ENCODE measurements around the gene MRPS18C. TPM values are rescaled to one million over a fixed set of nuclear protein-coding genes. Genes with fewer than 3 reads are reported as not detected.

MRPS18C gene
- total RNA-seq, 1 donor from 2014 or later, result 49.8 TPM

DNA sequence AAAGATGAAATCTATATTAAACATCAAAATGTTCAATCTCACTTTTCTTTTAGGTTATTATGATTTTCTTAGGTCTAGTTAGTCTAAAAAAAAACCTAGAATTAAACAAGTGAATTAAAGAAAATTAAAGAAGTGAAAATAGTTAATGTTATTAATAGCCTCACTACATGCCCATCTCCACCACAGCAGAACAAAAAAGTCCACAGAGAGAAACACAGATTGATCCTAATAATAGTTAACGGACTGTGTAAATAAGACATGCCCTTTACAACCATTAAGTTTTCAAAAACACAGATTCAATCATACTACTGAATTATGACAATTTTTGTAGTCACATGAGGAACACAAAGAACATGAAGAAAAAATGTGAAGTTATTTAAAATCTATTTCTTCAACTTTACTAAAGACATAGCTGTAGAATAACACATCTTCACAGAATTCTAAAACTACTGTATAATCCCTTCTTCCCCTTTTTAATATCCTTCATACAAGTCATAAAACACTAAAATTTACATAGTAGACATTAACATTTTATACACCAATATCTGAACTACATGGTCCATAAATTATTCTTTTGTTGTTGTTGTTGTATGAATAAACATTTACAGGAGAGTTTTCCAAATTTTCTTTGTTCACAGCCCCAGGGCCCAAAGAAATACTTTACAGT is 15.6 kb upstream of the MRPS18C start:
- H3K9me3 Mint-ChIP-seq (ENCODE audit: unreplicated experiment), result no peaks in the 10 kb centered on the region

DNA sequence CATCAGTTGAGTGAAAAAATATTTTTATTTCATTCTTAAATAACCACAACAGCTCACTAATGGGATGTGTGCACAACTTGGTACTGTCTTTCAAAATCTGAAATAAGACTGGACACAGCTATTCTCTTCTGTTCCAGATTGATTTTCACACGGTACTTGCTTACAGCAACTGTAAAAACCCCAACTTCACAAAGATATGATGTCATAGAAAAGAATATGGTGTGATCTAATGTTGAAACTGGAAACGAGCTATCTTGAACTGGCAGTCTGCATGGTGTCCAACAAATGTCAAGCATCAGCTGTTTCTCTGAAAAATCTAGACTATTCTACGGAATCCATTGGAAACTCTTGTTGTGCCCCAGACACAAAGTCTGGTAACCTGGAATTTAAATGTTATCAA is 15.0 kb upstream of the MRPS18C start:
- Mint-ChIP-seq H3K36me3 (ENCODE audit: low read depth, unreplicated experiment) (peaks cover 7% of the 10 kb centered on the region), H3K27ac (ENCODE audit: unreplicated experiment) (no peak overlapping the region), H3K27me3 (ENCODE audit: low read depth, unreplicated experiment) (no peaks in the 10 kb centered on the region), H3K9me3 (ENCODE audit: unreplicated experiment) (no peaks in the 10 kb centered on the region), H3K4me1 (ENCODE audit: low read depth, unreplicated experiment) (no peaks in the 10 kb centered on the region), H3K4me3 (ENCODE audit: unreplicated experiment) (no peak overlapping the region)
- no peak overlapping the region for H3K9ac ChIP-seq (ENCODE audit: low read length)
- FAIRE-seq (no peak), DNase-seq (ENCODE audit: low read depth) (no peak)
- H3K27me3 ChIP-seq (ENCODE audit: insufficient read depth, low read length), result no peaks in the 10 kb centered on the region
- no peak overlapping the region for H3K27ac ChIP-seq (ENCODE audit: low read depth, low read length)
- TF ChIP-seq, protein P1, sequence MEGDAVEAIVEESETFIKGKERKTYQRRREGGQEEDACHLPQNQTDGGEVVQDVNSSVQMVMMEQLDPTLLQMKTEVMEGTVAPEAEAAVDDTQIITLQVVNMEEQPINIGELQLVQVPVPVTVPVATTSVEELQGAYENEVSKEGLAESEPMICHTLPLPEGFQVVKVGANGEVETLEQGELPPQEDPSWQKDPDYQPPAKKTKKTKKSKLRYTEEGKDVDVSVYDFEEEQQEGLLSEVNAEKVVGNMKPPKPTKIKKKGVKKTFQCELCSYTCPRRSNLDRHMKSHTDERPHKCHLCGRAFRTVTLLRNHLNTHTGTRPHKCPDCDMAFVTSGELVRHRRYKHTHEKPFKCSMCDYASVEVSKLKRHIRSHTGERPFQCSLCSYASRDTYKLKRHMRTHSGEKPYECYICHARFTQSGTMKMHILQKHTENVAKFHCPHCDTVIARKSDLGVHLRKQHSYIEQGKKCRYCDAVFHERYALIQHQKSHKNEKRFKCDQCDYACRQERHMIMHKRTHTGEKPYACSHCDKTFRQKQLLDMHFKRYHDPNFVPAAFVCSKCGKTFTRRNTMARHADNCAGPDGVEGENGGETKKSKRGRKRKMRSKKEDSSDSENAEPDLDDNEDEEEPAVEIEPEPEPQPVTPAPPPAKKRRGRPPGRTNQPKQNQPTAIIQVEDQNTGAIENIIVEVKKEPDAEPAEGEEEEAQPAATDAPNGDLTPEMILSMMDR (IDR thresholded peaks at IDR 0.05; ENCODE audit: insufficient read depth, low read depth, low read length), result no peak
- no peak for TF ChIP-seq EZH2 (IDR thresholded peaks at IDR 0.05; ENCODE audit: insufficient read depth, low read length)
- H3K9me3 ChIP-seq (ENCODE audit: insufficient read depth, low read depth, low read length), result no peaks in the 10 kb centered on the region
- no peak overlapping the region for H3K4me3 ChIP-seq (ENCODE audit: insufficient read depth, low read depth, low read length)
- H2AFZ ChIP-seq (ENCODE audit: low read depth, low read length), result no peak overlapping the region
- H3K36me3 ChIP-seq (ENCODE audit: insufficient read depth, low read length), result peaks cover 3% of the 10 kb centered on the region
- H3K79me2 ChIP-seq (ENCODE audit: insufficient read depth, low read length), result no peaks in the 10 kb centered on the region
- no peaks in the 10 kb centered on the region for H3K4me1 ChIP-seq (ENCODE audit: insufficient read depth, low read length)
- no peaks in the 10 kb centered on the region for H4K20me1 ChIP-seq (ENCODE audit: insufficient read depth, low read length)
- H3K4me2 ChIP-seq (ENCODE audit: low read length), result no peak overlapping the region

More for the DNA sequence above, 15.6 kb upstream of the MRPS18C start:
- H3K9me3 ChIP-seq (ENCODE audit: insufficient read depth, low read depth, low read length), result no peaks in the 10 kb centered on the region
- FAIRE-seq, result no peak
- H3K4me2 ChIP-seq (ENCODE audit: low read length), result no peak overlapping the region
- DNase-seq (ENCODE audit: low read depth), result no peak
- H2AFZ ChIP-seq (ENCODE audit: low read depth, low read length), result no peak overlapping the region
- Mint-ChIP-seq H3K4me1 (ENCODE audit: low read depth, unreplicated experiment) (no peaks in the 10 kb centered on the region), H3K27me3 (ENCODE audit: low read depth, unreplicated experiment) (no peaks in the 10 kb centered on the region), H3K36me3 (ENCODE audit: low read depth, unreplicated experiment) (peaks cover 7% of the 10 kb centered on the region), H3K27ac (ENCODE audit: unreplicated experiment) (no peak overlapping the region), H3K4me3 (ENCODE audit: unreplicated experiment) (no peak overlapping the region)
- H3K27me3 ChIP-seq (ENCODE audit: insufficient read depth, low read length), result no peaks in the 10 kb centered on the region
- H3K79me2 ChIP-seq (ENCODE audit: insufficient read depth, low read length), result no peaks in the 10 kb centered on the region
- no peak overlapping the region for H3K9ac ChIP-seq (ENCODE audit: low read length)
- TF ChIP-seq, protein P1 (IDR thresholded peaks at IDR 0.05; ENCODE audit: insufficient read depth, low read depth, low read length), result no peak
- no peak for TF ChIP-seq EZH2 (IDR thresholded peaks at IDR 0.05; ENCODE audit: insufficient read depth, low read length)
- no peak overlapping the region for H3K27ac ChIP-seq (ENCODE audit: low read depth, low read length)
- H3K36me3 ChIP-seq (ENCODE audit: insufficient read depth, low read length), result peaks cover 3% of the 10 kb centered on the region
- H3K4me3 ChIP-seq (ENCODE audit: insufficient read depth, low read depth, low read length), result no peak overlapping the region
- H3K4me1 ChIP-seq (ENCODE audit: insufficient read depth, low read length), result no peaks in the 10 kb centered on the region
- no peaks in the 10 kb centered on the region for H4K20me1 ChIP-seq (ENCODE audit: insufficient read depth, low read length)

DNA sequence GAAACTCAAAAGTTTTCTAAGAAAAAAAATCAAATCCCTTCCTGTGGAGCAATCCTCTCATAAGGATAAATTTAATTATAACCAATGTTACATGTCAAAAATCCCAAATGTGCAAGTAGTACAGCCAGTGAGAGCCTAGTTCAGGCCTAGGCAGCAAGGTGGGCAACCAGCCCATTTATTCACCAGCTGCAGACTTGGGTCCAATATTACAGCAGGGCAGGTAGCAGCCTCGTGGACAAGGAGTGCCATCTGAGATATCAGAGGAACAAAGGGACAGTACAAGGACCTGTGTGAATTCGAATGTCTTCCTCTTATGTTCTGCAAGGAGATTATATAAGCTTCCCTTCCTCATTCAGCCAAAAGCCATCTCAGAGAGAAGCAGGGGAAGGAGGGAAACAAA is 6.8 kb upstream of the MRPS18C start:
- Histone ChIP-seq H3K36me3 (ENCODE audit: insufficient read depth, low read length) (peaks cover 5% of the 10 kb centered on the region), H3K4me3 (ENCODE audit: insufficient read depth, low read depth, low read length) (no peak overlapping the region), H2AFZ (ENCODE audit: low read depth, low read length) (no peak overlapping the region), H3K79me2 (ENCODE audit: insufficient read depth, low read length) (peaks cover 7% of the 10 kb centered on the region), H3K9me3 (ENCODE audit: insufficient read depth, low read depth, low read length) (no peaks in the 10 kb centered on the region), H4K20me1 (ENCODE audit: insufficient read depth, low read length) (no peaks in the 10 kb centered on the region), H3K9ac (ENCODE audit: low read length) (no peak overlapping the region), H3K27me3 (ENCODE audit: insufficient read depth, low read length) (no peaks in the 10 kb centered on the region), H3K4me2 (ENCODE audit: low read length) (no peak overlapping the region), H3K27ac (ENCODE audit: low read depth, low read length) (no peak overlapping the region), H3K4me1 (ENCODE audit: insufficient read depth, low read length) (no peaks in the 10 kb centered on the region)
- H3K4me3 Mint-ChIP-seq (ENCODE audit: unreplicated experiment), result no peak overlapping the region
- peaks cover 1% of the 10 kb centered on the region for H3K36me3 Mint-ChIP-seq (ENCODE audit: low read depth, unreplicated experiment)
- FAIRE-seq, result no peak
- no peak for DNase-seq (ENCODE audit: low read depth)
- H3K27ac Mint-ChIP-seq (ENCODE audit: unreplicated experiment), result no peak overlapping the region
- no peak for TF ChIP-seq EZH2 (IDR thresholded peaks at IDR 0.05; ENCODE audit: insufficient read depth, low read length)
- TF ChIP-seq, protein P1 (IDR thresholded peaks at IDR 0.05; ENCODE audit: insufficient read depth, low read depth, low read length), result no peak
- H3K27me3 Mint-ChIP-seq (ENCODE audit: low read depth, unreplicated experiment), result no peaks in the 10 kb centered on the region
- H3K4me1 Mint-ChIP-seq (ENCODE audit: low read depth, unreplicated experiment), result no peaks in the 10 kb centered on the region
- no peaks in the 10 kb centered on the region for H3K9me3 Mint-ChIP-seq (ENCODE audit: unreplicated experiment)

All from astrocyte (in vitro differentiated cells and primary cell).